SU-DHL-6 (cell line): ENCODE results near the gene EGFL6.

Source experiments
- H2AFZ ChIP-seq: fragments of 200-600 bp; sonication (generic); 2 replicates; pipeline ENCODE4 v1.6.1; 2014; ENCODE audit warnings: low read depth, mild to moderate bottlenecking, moderate library complexity, mixed read lengths, antibody characterized with exemption, low read length; ENCODE audit not compliant: severe bottlenecking
- H3F3A ChIP-seq: fragments of 200-600 bp; shearing (Covaris generic); 2 replicates; pipeline ENCODE4 v1.6.0; 2016; ENCODE audit warnings: antibody characterized with exemption, mild to moderate bottlenecking; ENCODE audit not compliant: insufficient read depth
- H3K27ac ChIP-seq: fragments of 200-600 bp; sonication (generic); 2 replicates; pipeline ENCODE4 v1.5.1; 2016; ENCODE audit warnings: low read depth, mild to moderate bottlenecking, low read length, moderate library complexity, mixed read lengths
- H3K27me3 ChIP-seq: fragments of 200-600 bp; sonication (generic), shearing (Covaris generic); 2 replicates; pipeline ENCODE4 v1.6.0; 2014; ENCODE audit warnings: mild to moderate bottlenecking, low read length
- H3K36me3 ChIP-seq: fragments of 200-600 bp; sonication (generic); 2 replicates; pipeline ENCODE4 v1.6.1; 2014; ENCODE audit warnings: mild to moderate bottlenecking, low read length, mixed read lengths
- H3K4me2 ChIP-seq: fragments of 300-600, 200-600 bp; shearing (Covaris generic), sonication (generic); 2 replicates; pipeline ENCODE4 v1.6.0; 2014; ENCODE audit warnings: low read length, low read depth, mild to moderate bottlenecking; ENCODE audit not compliant: poor library complexity, severe bottlenecking
- H3K4me3 ChIP-seq: fragments of 200-600 bp; sonication (generic); 2 replicates; pipeline ENCODE4 v1.5.1; 2014; ENCODE audit warnings: antibody characterized with exemption, low read length, mild to moderate bottlenecking, mixed read lengths; ENCODE audit not compliant: insufficient read depth, poor library complexity, severe bottlenecking
- H3K79me2 ChIP-seq: fragments of 200-600 bp; sonication (generic); 2 replicates; pipeline ENCODE4 v1.6.1; 2014; ENCODE audit warnings: mild to moderate bottlenecking, low read length, moderate library complexity; ENCODE audit not compliant: insufficient read depth
- H3K9ac ChIP-seq: fragments of 200-600 bp; sonication (generic); 2 replicates; pipeline ENCODE4 v1.7.0; 2014; ENCODE audit warnings: mild to moderate bottlenecking, low read length
- H3K9me2 ChIP-seq: fragments of 200-600 bp; sonication (generic); replicated peaks from 2 replicates; pipeline ENCODE4 v1.6.1; 2014; ENCODE audit warnings: low read length; ENCODE audit not compliant: insufficient read depth
- H3K9me3 ChIP-seq: fragments of 200-600 bp; sonication (generic); 2 replicates; pipeline ENCODE4 v1.6.1; 2014; ENCODE audit warnings: low read length, mixed read lengths; ENCODE audit not compliant: insufficient read depth
- H4K20me1 ChIP-seq: fragments of 200-600 bp; sonication (generic); 2 replicates; pipeline ENCODE4 v1.6.1; 2014; ENCODE audit warnings: low read depth, mild to moderate bottlenecking, antibody characterized with exemption, low read length, moderate library complexity, mixed read lengths
- CTCF ChIP-seq: fragments of 200-600 bp; sonication (generic); IDR thresholded peaks from one replicate; pipeline ENCODE4 v1.5.1; 2017; ENCODE audit warnings: antibody characterized with exemption, mild to moderate bottlenecking, low read length, moderate library complexity; ENCODE audit not compliant: insufficient read depth, poor library complexity, severe bottlenecking
- EZH2phosphoT487 ChIP-seq: fragments of 200-600 bp; sonication (generic), shearing (Covaris generic); conservative IDR thresholded peaks from 2 replicates; pipeline ENCODE4 v1.6.1; 2018; ENCODE audit warnings: mild to moderate bottlenecking, antibody characterized with exemption, low read length, moderate library complexity, mixed read lengths

The EGFL6 gene

DNA sequence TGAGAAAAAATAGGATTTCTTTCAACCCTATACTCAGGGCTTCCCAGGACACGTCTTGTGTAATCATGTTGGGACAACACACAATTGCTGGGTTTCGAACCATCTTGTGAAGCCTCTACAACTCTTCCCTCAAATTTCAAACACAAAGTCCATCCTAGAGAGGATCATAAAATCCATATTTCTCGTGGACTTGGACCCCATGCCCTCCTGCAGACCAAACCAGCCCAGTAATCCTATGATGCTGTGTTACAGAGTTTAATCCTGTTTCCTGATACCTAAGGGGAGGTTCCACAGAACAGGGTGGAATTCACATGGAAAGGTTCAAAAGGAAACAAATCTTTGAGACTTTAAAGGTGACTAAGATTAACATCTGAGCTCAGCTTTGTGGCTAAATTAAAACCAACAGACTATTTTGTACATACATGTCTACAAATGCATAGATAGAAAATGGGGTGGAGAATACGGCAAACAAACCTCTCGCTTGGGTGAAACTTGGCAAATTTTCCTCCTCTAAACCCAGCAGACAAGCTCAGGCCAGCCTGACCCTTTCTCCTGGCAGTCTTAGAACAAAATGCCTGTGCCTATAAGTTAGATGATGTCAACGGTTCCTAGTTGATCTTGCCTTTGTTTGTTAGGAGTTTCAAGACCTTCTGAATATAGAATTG, 38.1 kb downstream of the EGFL6 start:
- H3K9me3 ChIP-seq, result no peaks in the 10 kb centered on the region
- H3K4me2 ChIP-seq, result no peak overlapping the region
- no peaks in the 10 kb centered on the region for H3K79me2 ChIP-seq
- no peaks in the 10 kb centered on the region for H3K27me3 ChIP-seq
- no peaks in the 10 kb centered on the region for H4K20me1 ChIP-seq
- H2AFZ ChIP-seq, result no peak overlapping the region
- no peaks in the 10 kb centered on the region for H3F3A ChIP-seq
- H3K9me2 ChIP-seq, result no peaks in the 10 kb centered on the region
- H3K36me3 ChIP-seq, result no peaks in the 10 kb centered on the region
- no peak for TF ChIP-seq EZH2phosphoT487
- TF ChIP-seq CTCF, result no peak
- H3K27ac ChIP-seq, result no peak overlapping the region
- no peak overlapping the region for H3K4me3 ChIP-seq
- H3K9ac ChIP-seq, result no peak overlapping the region

- H4K20me1 ChIP-seq, result no peaks in the 10 kb centered on the region
Observed at GRCh38 chrX:13607996-13608365, 38.6 kb downstream of the EGFL6 start.

GRCh38 chrX:13614154-13614553, 44.8 kb downstream of the EGFL6 start:
- Histone ChIP-seq H3K9me3 (no peaks in the 10 kb centered on the region), H3K4me3 (no peak overlapping the region), H3K79me2 (no peaks in the 10 kb centered on the region), H3K27me3 (no peaks in the 10 kb centered on the region), H3K27ac (no peak overlapping the region), H3K4me2 (no peak overlapping the region), H4K20me1 (no peaks in the 10 kb centered on the region), H2AFZ (no peak overlapping the region), H3K36me3 (no peaks in the 10 kb centered on the region), H3K9me2 (no peaks in the 10 kb centered on the region), H3F3A (no peaks in the 10 kb centered on the region), H3K9ac (no peak overlapping the region)
- TF ChIP-seq EZH2phosphoT487 (no peak), CTCF (no peak)

More at GRCh38 chrX:13607996-13608365, 38.6 kb downstream of the EGFL6 start:
- Histone ChIP-seq H3K4me3 (no peak overlapping the region), H3K4me2 (no peak overlapping the region), H3K9me2 (no peaks in the 10 kb centered on the region), H3K36me3 (no peaks in the 10 kb centered on the region), H2AFZ (no peak overlapping the region), H3K9me3 (no peaks in the 10 kb centered on the region), H3K79me2 (no peaks in the 10 kb centered on the region), H3K27me3 (no peaks in the 10 kb centered on the region), H3K9ac (no peak overlapping the region), H3K27ac (no peak overlapping the region), H3F3A (no peaks in the 10 kb centered on the region)
- TF ChIP-seq EZH2phosphoT487, result no peak
- no peak for TF ChIP-seq CTCF
